OCI-M1 (cell line): ENCODE results near the gene DAAM1.
A peak's percentile ranks its signal among the peaks of the same experiment; 100 is the strongest.

Source experiments
- DNase-seq: peaks from one replicate; lab custom pipeline; 2025; lab: John Stamatoyannopoulos, UW

DAAM1 gene

GRCh38 chr14:59188461-59189090 lies at the start of gene DAAM1:
Gene DAAM1, plus strand, starts transcription at chr14:59188667. Its CDS starts 74,811 bp downstream, at chr14:59263478.
- peak; percentile 96 for DNase-seq

- DNase-seq, result no peak
Observed at GRCh38 chr14:59139324-59139723, 49.1 kb upstream of the DAAM1 start.

- no peak for DNase-seq
Observed at GRCh38 chr14:59140106-59140843, 48.2 kb upstream of the DAAM1 start.

- DNase-seq, result no peak
Observed at GRCh38 chr14:59146484-59146883, 42.0 kb upstream of the DAAM1 start.

GRCh38 chr14:59147007-59147406 lies 41.5 kb upstream of the DAAM1 start:
- no peak for DNase-seq

- no peak for DNase-seq
Observed at GRCh38 chr14:59148334-59148900, 40.0 kb upstream of the DAAM1 start.

GRCh38 chr14:59150990-59151389 lies 37.5 kb upstream of the DAAM1 start:
- DNase-seq, result peak; percentile 19

GRCh38 chr14:59154373-59154772 lies 34.1 kb upstream of the DAAM1 start:
- DNase-seq, result no peak

- DNase-seq, result no peak
Observed at GRCh38 chr14:59155886-59156285, 32.6 kb upstream of the DAAM1 start.

- DNase-seq, result no peak
Observed at GRCh38 chr14:59159169-59159568, 29.3 kb upstream of the DAAM1 start.

GRCh38 chr14:59160506-59160905 lies 28.0 kb upstream of the DAAM1 start:
- no peak for DNase-seq

GRCh38 chr14:59161561-59162175 lies 26.8 kb upstream of the DAAM1 start:
- no peak for DNase-seq

- no peak for DNase-seq
Observed at GRCh38 chr14:59166258-59166657, 22.2 kb upstream of the DAAM1 start.

- DNase-seq, result no peak
Observed at GRCh38 chr14:59175404-59175803, 13.1 kb upstream of the DAAM1 start.

- DNase-seq, result no peak
Observed at GRCh38 chr14:59176765-59177164, 11.7 kb upstream of the DAAM1 start.

- no peak for DNase-seq
Observed at GRCh38 chr14:59177262-59177661, 11.2 kb upstream of the DAAM1 start.

- DNase-seq, result no peak
Observed at GRCh38 chr14:59181791-59182190, 6.7 kb upstream of the DAAM1 start.

GRCh38 chr14:59182641-59183040 lies 5.8 kb upstream of the DAAM1 start:
- DNase-seq, result no peak

GRCh38 chr14:59183150-59183549 lies 5.3 kb upstream of the DAAM1 start:
- DNase-seq, result no peak

GRCh38 chr14:59184396-59184795 lies 4.1 kb upstream of the DAAM1 start:
- no peak for DNase-seq

- peak; percentile 1 for DNase-seq
Observed at GRCh38 chr14:59185676-59186075, 2.8 kb upstream of the DAAM1 start.

GRCh38 chr14:59186306-59186705 lies 2.2 kb upstream of the DAAM1 start:
- DNase-seq, result no peak

- no peak for DNase-seq
Observed at GRCh38 chr14:59187118-59187517, 1.3 kb upstream of the DAAM1 start.
